ENCODE data around the gene RECQL. TPM values are rescaled to one million over a fixed set of nuclear protein-coding genes. Genes with fewer than 3 reads are reported as not detected.
"Not testable (repeated sequence)": the region's sequence is repeated elsewhere in the genome, so short reads cannot be mapped to it uniquely, and the experiment has no call there.

RECQL gene
- total RNA-seq, 4 donors from 2014 or later, result 21.4 to 33.0 (median 30.8) TPM

GRCh38 chr12:21434699-21435098 lies 66.7 kb downstream of the RECQL start:
- Histone ChIP-seq H3K4me1 (peaks cover 0 to 20% (median 3%) of the 10 kb centered on the region in 4 donors), H3K9me3 (no peaks in the 10 kb centered on the region), H3K36me3 (no peaks in the 10 kb centered on the region), H3K27me3 (no peaks in the 10 kb centered on the region), H3K27ac (no peak overlapping the region), H3K4me3 (no peak overlapping the region)
- no peak for DNase-seq (ENCODE audit: low spot score in 2 of 2)
- 54 to 66% methylated on average over 2 of the region's 2 CpGs for WGBS, 2 donors
- TF ChIP-seq CTCF (IDR thresholded peaks at IDR 0.05), result no peak
- TF ChIP-seq POLR2A (IDR thresholded peaks at IDR 0.05), result no peak
- TF ChIP-seq EP300 (IDR thresholded peaks at IDR 0.05), result no peak

GRCh38 chr12:21433525-21433924 lies 67.9 kb downstream of the RECQL start:
- no peaks in the 10 kb centered on the region for H3K27me3 ChIP-seq
- H3K27ac ChIP-seq, result no peak overlapping the region
- 65 to 70% methylated on average over 2 of the region's 2 CpGs for WGBS, 2 donors
- H3K4me1 ChIP-seq, result peaks cover 0 to 9% (median under 1%) of the 10 kb centered on the region in 4 donors
- no peaks in the 10 kb centered on the region for H3K9me3 ChIP-seq
- DNase-seq (ENCODE audit: low spot score in 2 of 2), result no peak
- H3K4me3 ChIP-seq, result no peak overlapping the region
- no peak for TF ChIP-seq CTCF (IDR thresholded peaks at IDR 0.05)
- no peak for TF ChIP-seq EP300 (IDR thresholded peaks at IDR 0.05)
- H3K36me3 ChIP-seq, result no peaks in the 10 kb centered on the region

GRCh38 chr12:21429994-21430393 lies 71.4 kb downstream of the RECQL start:
- H3K4me1 ChIP-seq, result no peaks in the 10 kb centered on the region
- H3K27ac ChIP-seq, result no peak overlapping the region
- 44 to 51% methylated on average over 4 of the region's 4 CpGs for WGBS, 2 donors
- no peaks in the 10 kb centered on the region for H3K27me3 ChIP-seq
- no peaks in the 10 kb centered on the region for H3K36me3 ChIP-seq
- no peak for DNase-seq (ENCODE audit: low spot score in 2 of 2)
- H3K4me3 ChIP-seq, result no peak overlapping the region
- no peaks in the 10 kb centered on the region for H3K9me3 ChIP-seq
- no peak for TF ChIP-seq POLR2A (IDR thresholded peaks at IDR 0.05)
- no peak for TF ChIP-seq CTCF (IDR thresholded peaks at IDR 0.05)
- TF ChIP-seq EP300 (IDR thresholded peaks at IDR 0.05), result no peak

GRCh38 chr12:21428241-21428640 lies 73.2 kb downstream of the RECQL start:
- DNase-seq (ENCODE audit: low spot score in 2 of 2), result no peak
- H3K36me3 ChIP-seq, result no peaks in the 10 kb centered on the region
- TF ChIP-seq EP300 (IDR thresholded peaks at IDR 0.05) (no peak), POLR2A (IDR thresholded peaks at IDR 0.05) (no peak), CTCF (IDR thresholded peaks at IDR 0.05) (no peak)
- H3K4me1 ChIP-seq, result no peaks in the 10 kb centered on the region
- no peak overlapping the region for H3K27ac ChIP-seq
- H3K27me3 ChIP-seq, result no peaks in the 10 kb centered on the region
- 34 to 42% methylated on average over 4 of the region's 4 CpGs for WGBS, 2 donors
- H3K9me3 ChIP-seq, result no peaks in the 10 kb centered on the region
- H3K4me3 ChIP-seq, result no peak overlapping the region

- H3K4me3 ChIP-seq; H3K27ac ChIP-seq; H3K36me3 ChIP-seq; DNase-seq (ENCODE audit: low spot score in 2 of 2); H3K27me3 ChIP-seq; H3K4me1 ChIP-seq; H3K9me3 ChIP-seq: not testable (repeated sequence)
- WGBS, 2 donors, result 90 to 93% methylated on average over 29 to 30 of the region's 30 CpGs
These were observed 82.3 kb downstream of the RECQL start for GRCh38 chr12:21419009-21419699.

Other genes starting within 250 kb of the RECQL start
- under 1 TPM in 1 of 4 donors, not detected in 3; 0.22 TPM for gene SLCO1A2, start 166.7 kb downstream of the RECQL start, total RNA-seq
- gene IAPP, start 128.7 kb downstream of the RECQL start, total RNA-seq, result not detected
- gene PYROXD1, start 64.0 kb downstream of the RECQL start, total RNA-seq, result 10 to 100 TPM in 3 of 4 donors, 1 to 10 TPM in 1; 6.3 to 23.1 (median 20.5) TPM
- 10 to 100 TPM; 16.8 to 28.8 (median 18.8) TPM for gene GOLT1B, start 154 bp upstream of the RECQL start, total RNA-seq
- 1 to 10 TPM in 3 of 4 donors, not detected in 1; 1.5 to 2.4 (median 1.6) TPM for gene SPX, start 24.7 kb upstream of the RECQL start, total RNA-seq
- gene GYS2, start 103.2 kb upstream of the RECQL start, total RNA-seq, result under 1 TPM in 2 of 4 donors, not detected in 2; 0.22 to 0.39 TPM
- 100 to 1,000 TPM; 214 to 283 (median 247) TPM for gene LDHB, start 156.2 kb upstream of the RECQL start, total RNA-seq

Data from tibial nerve (tissue), 4 donors.